K562 (cell line): ENCODE data around the gene TUT4. TPM values are rescaled to one million over a fixed set of nuclear protein-coding genes. Genes with fewer than 3 reads are reported as not detected.

Experiments used
- ATF1 ChIP-seq, 2 experiments: fragments of 450-650 bp in 1 of 2; IDR thresholded peaks; 2 replicates each; pipeline ENCODE4 v1.6.1; 2016; ENCODE audit warnings: missing compliant biosample characterization in 1 of 2, missing genetic modification characterization in 1 of 2
- ATF4 ChIP-seq: fragments of 450-650 bp; formaldehyde crosslinking; IDR thresholded peaks from 2 replicates; pipeline ENCODE4 v1.4.0; 2022; ENCODE audit warnings: mild to moderate bottlenecking, moderate library complexity
- BRD4 ChIP-seq: fragments of 200-600 bp; sonication (generic); IDR thresholded peaks from 2 replicates; pipeline ENCODE4 v1.6.1; 2017; ENCODE audit warnings: inconsistent platforms
- CTCF ChIP-seq, 3 experiments: IDR thresholded peaks in 2 of 3; conservative IDR thresholded peaks in 1 of 3; 2 replicates each; pipeline ENCODE4 v1.5.1; 2011 to 2012; ENCODE audit warnings: low read length in 3 of 3, mild to moderate bottlenecking in 3 of 3, control low read depth in 2 of 3, improper control_type of control experiment in 1 of 3, inconsistent platforms in 1 of 3, low read depth in 1 of 3, mixed read lengths in 1 of 3, moderate library complexity in 1 of 3; ENCODE audit not compliant: insufficient read depth in 2 of 3
- FOSL1 ChIP-seq: fragments of 200-800 bp; sonication (Bioruptor generic); conservative IDR thresholded peaks from 2 replicates; pipeline ENCODE4 v1.6.1; 2016; ENCODE audit warnings: missing genetic modification characterization, missing compliant biosample characterization
- IRF1 ChIP-seq: sonication (generic); formaldehyde crosslinking; IDR thresholded peaks from 2 replicates; pipeline ENCODE4 v1.8.0; 2022; ENCODE audit warnings: missing genetic modification reagents, mild to moderate bottlenecking, borderline replicate concordance
- KAT8 ChIP-seq: fragments of 450-650 bp; IDR thresholded peaks from 2 replicates; pipeline ENCODE4 v1.6.1; 2016; ENCODE audit warnings: low read depth, mild to moderate bottlenecking
- L3MBTL2 ChIP-seq: fragments of 450-650 bp; IDR thresholded peaks from 2 replicates; pipeline ENCODE4 v1.6.1; 2016; ENCODE audit warnings: mild to moderate bottlenecking, moderate library complexity
- LARP7 ChIP-seq: fragments of 450-650 bp; IDR thresholded peaks from 2 replicates; pipeline ENCODE4 v1.6.1; 2016
- LCOR ChIP-seq: sonication (generic); formaldehyde crosslinking; IDR thresholded peaks from 2 replicates; pipeline ENCODE4 v1.8.0; 2022; ENCODE audit warnings: mild to moderate bottlenecking, missing genetic modification reagents
- MBD1 ChIP-seq: fragments of 250-450 bp; sonication (Bioruptor Pico); IDR thresholded peaks from 2 replicates; pipeline ENCODE4 v1.8.0; 2022; ENCODE audit warnings: inconsistent platforms
- MCM3 ChIP-seq: fragments of 450-650 bp; IDR thresholded peaks from 2 replicates; pipeline ENCODE4 v1.6.1; 2016
- NRF1 ChIP-seq, 2 experiments: fragments of 450-650 bp; IDR thresholded peaks in 1 of 2; conservative IDR thresholded peaks in 1 of 2; 2 replicates each; pipeline ENCODE4 v1.6.1; 2014; ENCODE audit warnings: mild to moderate bottlenecking in 2 of 2
- SMAD1 ChIP-seq: fragments of 150-350 bp; IDR thresholded peaks from 2 replicates; pipeline ENCODE4 v1.6.1; 2014; ENCODE audit warnings: low read length, low read depth; ENCODE audit not compliant: partially characterized antibody
- SNIP1 ChIP-seq: fragments of 450-650 bp; IDR thresholded peaks from 2 replicates; pipeline ENCODE4 v1.7.1; 2017; ENCODE audit warnings: low read depth, mild to moderate bottlenecking
- SP1 ChIP-seq: sonication (generic); formaldehyde crosslinking; IDR thresholded peaks from 2 replicates; pipeline ENCODE4 v1.8.1; 2022; ENCODE audit warnings: mild to moderate bottlenecking, missing genetic modification reagents
- TCF7 ChIP-seq: sonication (generic); IDR thresholded peaks from 2 replicates; pipeline ENCODE4 v1.6.1; 2016; ENCODE audit warnings: antibody characterized with exemption, borderline replicate concordance
- TOE1 ChIP-seq, 2 experiments: fragments of 450-650 bp in 1 of 2; sonication (generic) in 1 of 2; formaldehyde crosslinking in 1 of 2; IDR thresholded peaks; 2 replicates each; pipeline versions ENCODE4 v1.7.1 to v1.8.0; 2016 to 2022; ENCODE audit warnings: borderline replicate concordance in 2 of 2, mild to moderate bottlenecking in 2 of 2, antibody characterized with exemption in 1 of 2, inconsistent platforms in 1 of 2, low read depth in 1 of 2, missing genetic modification reagents in 1 of 2, moderate library complexity in 1 of 2
- TRIM24 ChIP-seq, 2 experiments: fragments of 450-650 bp; IDR thresholded peaks; 2 replicates each; pipeline ENCODE4 v1.6.1; 2016
- XRCC4 ChIP-seq: IDR thresholded peaks from one replicate; pipeline ENCODE4 v1.6.1; 2011; ENCODE audit not compliant: insufficient read depth, insufficient read length; ENCODE audit errors: extremely low read depth
- ZFP1 ChIP-seq: fragments of 450-650 bp; formaldehyde crosslinking; IDR thresholded peaks from 2 replicates; pipeline ENCODE4 v1.4.0; 2020; ENCODE audit warnings: mild to moderate bottlenecking, mixed read lengths
- ZFX ChIP-seq: sonication (generic); formaldehyde crosslinking; IDR thresholded peaks from 2 replicates; pipeline ENCODE4 v1.8.0; 2022; ENCODE audit warnings: mild to moderate bottlenecking, missing genetic modification reagents, moderate library complexity
- ZNF143 ChIP-seq: sonication (generic); formaldehyde crosslinking; IDR thresholded peaks from 2 replicates; pipeline ENCODE4 v1.9.0; 2022; ENCODE audit warnings: mild to moderate bottlenecking, missing genetic modification reagents
- ZNF785 ChIP-seq: fragments of 250-450 bp; sonication (Bioruptor Pico); IDR thresholded peaks from 2 replicates; pipeline ENCODE4 v1.4.0; 2020; ENCODE audit warnings: mild to moderate bottlenecking
- polyA plus RNA-seq, 8 experiments: library from polyadenylated mRNA; depleted of rRNA in 4 of 8; stranded (reverse) in 5 of 8; unstranded in 3 of 8; fragments of >200 nt; fragmentation: Nextera tagmentation in 2 of 8; fragmentation: Illumina TruSeq in 1 of 8; extraction: Ambion mirVana in 2 of 8; extraction: Trizol in 1 of 8; gene quantifications; 2 replicates each; pipeline versions ENCODE4 v1.2.1 to v1.2.3, GENCODE V29; 2011 to 2014; ENCODE audit warnings: inconsistent platforms in 1 of 8, missing spikeins in 1 of 8
- total RNA-seq, 7 experiments: library from RNA; depleted of rRNA in 6 of 7; stranded (reverse); fragments of >200 nt in 6 of 7; fragmentation: Illumina TruSeq in 2 of 7; extraction: Trizol in 2 of 7; gene quantifications; 2 replicates each; pipeline versions ENCODE4 v1.2.1 to v1.2.3, GENCODE V29; 2011 to 2021; ENCODE audit warnings: low replicate concordance in 1 of 7

Gene TUT4
- total and polyA plus RNA-seq, 9 of the 15 experiments (the other 6 are each of a cell fraction or from before 2014, with no cell fraction given) = 15.8 to 53.5 (median 36.7) TPM

GRCh38 chr1:52552505-52553361 is at the start of gene TUT4 (continued):
- TF ChIP-seq CTCF (IDR thresholded peaks at IDR 0.05 in 2 of 3, conservative IDR thresholded peaks at IDR 0.05 in 1 of 3; ENCODE audit: insufficient read depth in 2 of 3, low read depth in 1 of 3, low read length in 3 of 3) = peak in 1 of 3 experiments; percentile 38; a peak in 3 of 6 replicates
- TF ChIP-seq IRF1 (CRISPR knock-in tag) = no peak
- no peak for TF ChIP-seq LCOR (CRISPR knock-in tag)
- peak; percentile 98 for TF ChIP-seq L3MBTL2
- no peak for TF ChIP-seq LARP7
- TF ChIP-seq ZNF143 (CRISPR knock-in tag) = peak; percentile 75
- no peak for TF ChIP-seq KAT8
- TF ChIP-seq SNIP1 = no peak
- 0 out of 2 replicates have a peak, but pooled peaks have one; percentile 30 for TF ChIP-seq TCF7
- no peak for TF ChIP-seq FOSL1 (tag)
- TF ChIP-seq TRIM24 (IDR thresholded peaks at IDR 0.05) = no peak
- no peak for TF ChIP-seq ATF1 (CRISPR knock-in tag; IDR thresholded peaks at IDR 0.05)
- peak; percentile 58 for TF ChIP-seq ATF1 (tag; IDR thresholded peaks at IDR 0.05)
- TF ChIP-seq BRD4 = peak; percentile 54; the same call in 1 of the 2 replicates
- TF ChIP-seq ZFP1 = no peak
- TF ChIP-seq MCM3 = no peak
- no peak for TF ChIP-seq SMAD1
- TF ChIP-seq ATF4 (CRISPR knock-in tag) = 0 out of 2 replicates have a peak, but pooled peaks have one; percentile 13
- peak; percentile 54; the same call in 1 of the 2 replicates for TF ChIP-seq SP1
- TF ChIP-seq NRF1 (conservative IDR thresholded peaks at IDR 0.05 in 1 of 2, IDR thresholded peaks at IDR 0.05 in 1 of 2) = 0 out of 4 replicates have a peak, but pooled peaks of 1 of the 2 experiments have one; percentile 21
- TF ChIP-seq ZNF785 (CRISPR knock-in tag) = no peak
- peak; percentile 58; the same call in 1 of the 2 replicates for TF ChIP-seq TOE1 (IDR thresholded peaks at IDR 0.05; ENCODE audit: borderline replicate concordance)
- TF ChIP-seq TOE1 (CRISPR knock-in tag; IDR thresholded peaks at IDR 0.05; ENCODE audit: borderline replicate concordance, low read depth) = no peak
- no peak for TF ChIP-seq XRCC4
- TF ChIP-seq ZFX = peak; percentile 98
- TF ChIP-seq MBD1 (CRISPR knock-in tag) = no peak
